Raji (cell line): ENCODE results near the gene TMEM117.

Experiments used
- POLR2A ChIP-seq: IDR thresholded peaks from 2 replicates; pipeline ENCODE4 v1.6.1; 2011; ENCODE audit warnings: low read depth, low read length, control low read depth; ENCODE audit not compliant: insufficient read depth

TMEM117 gene

GRCh38 chr12:44059476-44059875, 223.6 kb downstream of the TMEM117 start:
- no peak for TF ChIP-seq POLR2A

GRCh38 chr12:44063671-44064070, 227.8 kb downstream of the TMEM117 start:
- TF ChIP-seq POLR2A: no peak

DNA sequence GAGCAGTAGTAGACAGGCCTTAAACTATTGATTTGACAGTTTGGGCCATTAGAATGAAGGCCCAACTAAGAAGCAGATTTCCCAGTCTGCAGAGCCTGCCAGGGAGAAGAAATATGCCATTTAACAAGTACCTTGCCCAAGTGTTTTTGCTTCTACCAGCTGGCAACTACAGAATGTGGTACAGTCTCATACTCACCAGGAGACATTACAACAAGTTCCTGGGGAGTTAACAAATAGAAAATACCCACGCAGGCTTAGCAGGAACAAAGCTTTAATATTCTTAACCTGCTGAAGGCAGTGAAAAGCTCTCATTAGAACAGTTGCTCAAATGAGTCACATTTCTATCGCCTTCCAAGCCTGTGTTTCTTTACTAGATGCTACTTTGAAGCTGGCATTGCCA, 241.0 kb downstream of the TMEM117 start:
- TF ChIP-seq POLR2A: no peak

DNA sequence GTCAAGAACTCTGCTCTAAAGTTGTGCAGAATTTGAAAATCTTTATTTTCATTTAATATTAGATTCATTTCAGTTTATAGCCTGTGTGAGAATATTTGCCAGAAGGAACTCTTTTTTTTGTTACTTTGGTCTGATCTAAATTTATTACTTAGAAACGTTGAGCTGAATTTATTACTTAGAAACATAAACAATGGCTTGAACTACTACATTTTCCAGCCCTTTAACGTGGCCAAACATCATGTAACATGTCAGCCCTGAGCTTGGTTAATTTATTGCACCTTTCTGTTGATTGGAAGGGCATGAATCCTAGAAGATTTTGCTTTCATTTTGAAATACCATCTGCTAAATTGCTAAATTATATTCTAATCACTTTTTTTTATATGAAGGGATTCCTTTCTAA, 241.4 kb downstream of the TMEM117 start:
- no peak for TF ChIP-seq POLR2A

DNA sequence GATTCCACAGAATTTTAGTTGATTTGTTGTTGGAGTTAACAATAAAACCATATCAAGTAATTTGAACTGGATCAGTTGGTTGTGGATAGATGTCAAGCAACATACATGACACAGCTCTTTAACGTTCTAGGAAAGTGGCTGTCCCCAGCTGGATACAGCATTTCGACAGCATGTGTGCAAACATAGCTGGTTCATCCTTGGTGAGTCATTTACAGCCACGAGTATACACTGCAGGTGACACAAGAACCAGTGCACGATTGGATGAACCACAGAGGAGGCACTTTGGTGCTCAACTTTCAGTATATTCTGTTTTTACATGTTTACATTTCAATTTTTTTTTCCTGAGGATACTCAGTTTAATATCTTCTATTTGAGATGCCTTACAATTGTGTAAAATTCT, 242.4 kb downstream of the TMEM117 start:
- TF ChIP-seq POLR2A: no peak

DNA sequence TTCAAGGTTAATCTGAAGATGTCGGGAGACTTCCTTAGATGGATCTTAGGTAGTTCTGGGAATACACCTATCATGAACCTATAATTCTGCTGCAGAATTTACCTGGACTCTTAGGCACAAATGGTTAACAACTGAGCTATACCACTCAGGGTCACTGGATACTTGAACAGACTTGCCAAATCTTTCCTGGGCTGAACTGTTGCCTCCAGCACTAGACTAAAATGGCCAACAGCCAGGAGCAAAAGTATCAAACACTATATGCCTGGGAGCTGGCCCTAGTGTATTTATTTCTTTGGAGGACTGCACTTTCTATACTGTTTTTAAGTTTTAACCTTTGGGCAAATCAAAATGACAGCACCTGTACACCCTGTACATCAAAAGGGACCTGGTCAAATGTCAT, 252.8 kb downstream of the TMEM117 start:
- TF ChIP-seq POLR2A: no peak

DNA sequence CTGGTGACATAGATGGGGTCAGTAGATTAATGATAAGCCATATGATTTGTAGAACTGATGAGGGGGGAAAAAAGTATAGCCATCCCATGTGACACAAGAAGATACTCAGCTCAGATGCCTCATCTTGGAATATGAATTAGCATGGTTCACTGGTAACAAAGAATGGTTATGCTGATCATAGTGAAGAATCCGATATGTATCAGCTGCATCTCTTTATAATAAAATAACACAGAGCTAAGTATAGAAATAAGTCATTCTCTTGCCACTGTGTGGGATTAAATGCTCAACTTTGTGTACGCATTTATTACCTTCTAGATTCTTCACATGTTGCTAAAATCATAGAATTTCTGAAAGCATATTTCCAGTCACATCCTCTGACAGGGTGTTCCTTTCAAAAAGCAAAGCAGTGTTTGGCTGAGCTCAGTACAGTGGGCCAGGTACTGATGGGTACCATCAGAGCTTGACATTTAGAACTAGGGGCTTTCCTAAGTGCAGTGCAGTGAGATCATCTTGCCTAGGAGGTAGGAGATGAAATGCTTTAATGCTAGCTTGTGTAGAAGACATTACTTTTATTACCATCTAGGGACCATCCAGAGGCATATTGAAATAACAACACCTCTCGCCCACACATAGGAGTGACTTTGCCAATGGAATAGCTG, 256.2 kb downstream of the TMEM117 start:
- TF ChIP-seq POLR2A: no peak

DNA sequence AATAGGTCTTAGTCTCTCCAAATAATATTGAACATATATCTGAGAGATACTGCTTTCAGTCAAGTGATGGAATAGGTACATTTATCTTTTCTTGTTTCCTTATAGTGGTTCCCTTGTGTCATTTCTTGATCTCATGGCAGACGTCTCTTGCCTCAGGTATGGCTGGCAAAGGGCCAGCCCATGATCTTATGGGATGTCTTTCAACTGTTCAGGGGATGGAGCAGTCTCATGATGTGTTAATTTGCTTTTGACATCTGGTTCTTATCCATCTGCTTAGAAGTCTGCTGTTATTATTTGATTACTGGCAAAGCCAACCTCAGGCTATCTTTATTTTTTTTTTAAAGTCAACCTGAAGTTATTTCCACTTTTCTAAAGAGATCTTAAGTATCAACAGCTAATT, 262.9 kb downstream of the TMEM117 start:
- no peak for TF ChIP-seq POLR2A

DNA sequence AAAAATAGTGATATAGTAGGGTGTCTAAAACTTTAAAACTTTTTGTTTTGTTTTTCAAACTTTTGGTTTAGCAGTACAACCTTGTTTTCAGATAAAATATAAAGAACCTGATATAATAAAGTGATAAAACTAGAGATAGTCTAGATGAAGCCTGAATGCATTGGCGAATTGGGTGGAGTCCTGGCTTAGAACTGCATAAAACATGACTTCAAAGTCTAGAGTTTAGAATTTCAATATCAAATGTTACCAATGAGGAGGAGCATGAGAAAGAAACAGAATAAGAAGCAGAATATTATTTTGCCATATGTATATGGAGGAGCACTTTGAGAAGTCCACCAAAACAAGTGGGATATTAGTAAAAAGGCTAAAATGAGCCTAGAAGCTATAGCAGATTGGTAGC, 263.6 kb downstream of the TMEM117 start:
- TF ChIP-seq POLR2A: no peak

DNA sequence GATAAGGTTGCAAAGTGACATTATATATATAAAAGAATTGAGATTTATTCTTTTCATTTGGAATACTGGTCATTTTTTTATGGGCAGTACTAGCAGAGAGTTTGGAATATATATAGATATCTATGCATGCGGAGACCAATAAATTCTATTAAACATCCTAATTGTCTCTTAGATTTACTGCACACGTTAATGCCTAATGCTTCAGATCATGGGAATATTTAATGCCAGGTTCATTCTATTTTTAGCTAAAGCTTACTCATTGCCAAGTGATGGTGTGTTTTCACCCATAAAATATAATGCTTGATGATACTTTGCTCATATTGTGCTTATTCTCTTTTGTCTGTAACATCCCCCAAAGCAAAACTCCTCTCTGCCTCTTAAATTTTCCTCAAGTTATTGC, 264.4 kb downstream of the TMEM117 start:
- no peak for TF ChIP-seq POLR2A

- no peak for TF ChIP-seq POLR2A
Measured at GRCh38 chr12:44101475-44101874, 265.6 kb downstream of the TMEM117 start.

DNA sequence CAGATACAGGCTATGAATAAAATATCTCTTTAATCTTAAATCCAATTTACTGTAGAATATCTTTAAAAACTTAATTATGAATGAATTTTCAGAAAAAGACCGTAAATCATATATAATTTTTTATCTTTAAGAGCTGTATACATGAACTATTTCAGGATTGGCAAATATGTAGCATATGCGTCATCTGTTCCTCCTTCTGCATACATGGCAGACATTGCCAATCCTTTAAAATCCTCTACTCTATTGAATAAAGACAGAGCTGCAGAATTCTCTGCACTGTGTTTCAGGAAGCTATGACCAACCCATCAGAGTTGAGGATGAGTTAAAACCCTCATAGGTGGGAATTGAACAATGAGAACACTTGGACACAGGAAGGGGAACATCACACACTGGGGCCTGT, 279.0 kb downstream of the TMEM117 start:
- no peak for TF ChIP-seq POLR2A

DNA sequence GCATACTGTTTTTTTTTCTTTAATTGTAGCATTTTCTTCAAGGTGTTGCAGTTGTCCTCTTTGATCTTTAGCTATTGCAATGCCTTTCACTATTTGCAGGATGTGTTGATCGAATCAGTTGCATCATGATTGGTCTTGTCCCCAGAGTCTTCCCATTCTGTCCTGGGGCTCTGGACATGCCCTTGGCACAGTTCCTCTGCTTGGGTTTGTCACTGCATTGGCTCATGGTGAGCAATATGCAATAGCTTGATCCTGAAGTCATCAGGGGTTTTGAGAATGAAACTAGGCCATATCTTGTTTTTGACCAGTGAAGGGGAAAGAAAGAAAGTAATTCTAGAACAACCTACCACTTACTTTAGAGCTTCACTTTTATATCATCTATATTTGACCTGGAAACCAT, 281.5 kb downstream of the TMEM117 start:
- TF ChIP-seq POLR2A: no peak

GRCh38 chr12:44118946-44119345, 283.1 kb downstream of the TMEM117 start:
- no peak for TF ChIP-seq POLR2A

DNA sequence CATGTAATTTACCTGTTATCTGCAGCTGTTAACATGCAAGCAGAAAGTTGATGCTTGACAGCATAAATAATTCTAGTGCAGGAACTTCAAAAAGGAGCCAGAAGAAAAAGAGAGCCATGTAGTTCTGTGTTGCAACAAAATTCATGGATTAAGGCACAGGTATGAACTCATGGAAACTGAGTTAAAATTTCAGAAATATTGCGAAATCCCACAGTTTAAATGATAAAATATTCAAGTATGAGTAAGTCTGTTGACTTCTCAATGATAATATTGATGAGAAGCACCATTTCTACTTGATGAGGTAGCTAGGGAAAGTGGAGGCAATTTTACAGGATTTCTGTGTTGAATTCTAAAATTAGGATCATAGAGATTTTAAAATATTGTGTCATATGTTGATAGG, 290.9 kb downstream of the TMEM117 start:
- no peak for TF ChIP-seq POLR2A

DNA sequence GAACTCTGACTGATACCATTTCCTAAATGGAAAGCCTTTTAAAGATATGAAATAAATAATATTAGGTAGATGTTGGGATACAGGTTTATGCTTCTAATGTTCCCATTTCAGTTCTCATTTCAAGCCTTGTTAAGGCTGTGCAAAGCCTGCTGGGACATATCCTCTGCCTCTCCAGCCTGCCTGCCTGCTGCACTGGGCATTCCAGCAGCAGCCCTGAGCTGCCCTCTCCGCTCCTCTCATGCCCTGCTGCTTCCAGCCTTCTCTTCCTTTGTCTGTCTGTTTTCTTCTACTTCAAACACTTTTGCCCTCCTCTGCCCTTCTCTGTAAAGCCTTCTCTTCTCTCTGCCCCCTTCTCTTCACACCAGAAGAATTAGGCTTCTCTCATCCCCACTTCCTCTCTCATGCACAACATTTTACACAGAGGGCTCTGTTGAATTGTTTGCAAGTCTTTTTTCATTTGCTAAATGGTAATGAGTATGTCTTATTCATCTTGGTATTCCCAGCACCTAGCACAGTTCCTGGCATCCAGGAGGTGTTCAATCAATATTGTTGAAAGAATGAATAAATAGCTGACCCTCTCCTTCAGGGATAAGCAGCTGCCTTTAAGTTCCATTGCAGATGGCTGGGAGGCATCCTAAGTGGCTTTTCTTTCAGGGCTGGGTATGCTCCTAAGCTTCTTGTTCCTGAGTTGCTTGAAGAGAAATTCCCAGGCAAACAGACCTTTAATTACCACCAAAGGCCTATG, 292.3 kb downstream of the TMEM117 start:
- TF ChIP-seq POLR2A: no peak

DNA sequence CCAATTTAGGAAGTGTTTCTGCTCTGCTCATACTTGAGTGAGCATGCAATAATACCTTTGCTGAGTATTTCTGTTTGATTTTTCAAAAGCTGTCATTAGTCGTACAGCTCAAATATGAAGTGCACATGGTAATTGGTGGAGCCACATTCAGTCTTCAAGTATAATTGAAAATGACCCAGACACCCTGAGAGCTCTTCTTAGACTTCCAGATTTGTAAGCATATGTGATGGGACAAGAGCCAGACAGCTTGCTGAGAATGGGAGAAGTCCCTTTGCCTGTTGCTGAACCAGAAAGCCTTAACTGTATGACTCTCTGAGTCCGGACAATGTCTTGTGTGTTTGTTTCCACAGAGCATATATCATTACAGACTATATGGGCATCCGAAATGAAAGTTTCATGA, 307.3 kb downstream of the TMEM117 start:
- TF ChIP-seq POLR2A: no peak
